D341Med (cell line): ENCODE measurements around the gene SHB.
A peak's percentile ranks its signal among the peaks of the same experiment; 100 is the strongest.

Source experiments
- DNase-seq: peaks from one replicate; pipeline ENCODE4 v3.0.0; 2012; ENCODE audit warnings: low spot score

SHB gene

DNA sequence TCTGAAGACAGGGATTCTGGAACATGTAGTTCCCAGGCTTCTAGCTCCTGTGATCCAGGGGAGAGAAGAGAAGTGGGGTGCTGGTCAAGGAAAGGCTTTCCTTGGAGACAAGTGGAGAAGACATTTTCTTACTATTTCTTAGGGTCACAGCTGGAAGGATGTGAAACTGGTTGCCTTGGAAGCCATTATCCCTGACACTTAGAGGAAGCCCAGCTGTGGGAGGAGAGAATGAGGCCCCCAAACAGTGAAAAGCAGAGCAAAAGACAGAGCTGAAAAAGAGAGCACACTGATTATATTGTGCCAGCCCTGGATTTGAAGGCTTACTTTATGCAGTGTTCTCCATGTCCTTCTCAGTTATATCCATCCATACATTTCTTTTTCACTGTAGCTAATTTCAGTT, 17.5 kb upstream of the SHB start:
- DNase-seq: no peak

DNA sequence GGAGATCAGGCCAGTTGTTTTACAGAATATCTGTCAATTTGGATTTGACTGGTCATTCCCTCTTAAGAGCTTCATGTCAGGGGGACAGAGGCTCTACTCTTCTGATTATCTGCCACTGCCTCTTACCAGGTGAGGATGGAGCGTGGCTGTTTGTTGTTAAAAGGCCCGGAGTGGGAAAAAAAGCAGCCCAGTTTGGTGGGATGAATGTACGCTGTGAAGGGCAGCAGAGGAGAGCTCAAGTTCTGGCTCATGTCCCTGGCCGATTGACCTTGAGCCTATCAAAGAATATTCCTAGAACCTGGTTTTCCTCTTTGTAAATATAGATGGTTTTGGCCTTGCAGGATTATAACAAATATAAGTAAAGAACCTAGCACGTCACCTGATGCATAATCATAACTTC, 16.3 kb upstream of the SHB start:
- DNase-seq: no peak

DNA sequence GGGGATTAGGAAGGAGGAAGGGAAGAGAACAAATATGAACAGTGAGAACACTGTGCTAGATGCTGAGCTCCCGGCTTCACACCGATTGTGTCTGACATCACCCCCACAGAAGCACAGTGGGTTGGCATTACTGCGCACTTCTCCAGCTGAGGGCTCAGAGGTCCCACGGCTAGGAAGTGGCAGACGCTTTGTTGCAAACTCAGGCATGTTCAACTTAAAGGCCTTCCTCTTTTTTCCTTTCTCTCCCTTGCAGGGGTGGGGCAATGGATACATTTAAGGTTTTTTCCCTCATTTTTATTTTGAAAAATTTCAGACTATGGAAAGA, 15.5 kb upstream of the SHB start:
- DNase-seq: no peak

DNA sequence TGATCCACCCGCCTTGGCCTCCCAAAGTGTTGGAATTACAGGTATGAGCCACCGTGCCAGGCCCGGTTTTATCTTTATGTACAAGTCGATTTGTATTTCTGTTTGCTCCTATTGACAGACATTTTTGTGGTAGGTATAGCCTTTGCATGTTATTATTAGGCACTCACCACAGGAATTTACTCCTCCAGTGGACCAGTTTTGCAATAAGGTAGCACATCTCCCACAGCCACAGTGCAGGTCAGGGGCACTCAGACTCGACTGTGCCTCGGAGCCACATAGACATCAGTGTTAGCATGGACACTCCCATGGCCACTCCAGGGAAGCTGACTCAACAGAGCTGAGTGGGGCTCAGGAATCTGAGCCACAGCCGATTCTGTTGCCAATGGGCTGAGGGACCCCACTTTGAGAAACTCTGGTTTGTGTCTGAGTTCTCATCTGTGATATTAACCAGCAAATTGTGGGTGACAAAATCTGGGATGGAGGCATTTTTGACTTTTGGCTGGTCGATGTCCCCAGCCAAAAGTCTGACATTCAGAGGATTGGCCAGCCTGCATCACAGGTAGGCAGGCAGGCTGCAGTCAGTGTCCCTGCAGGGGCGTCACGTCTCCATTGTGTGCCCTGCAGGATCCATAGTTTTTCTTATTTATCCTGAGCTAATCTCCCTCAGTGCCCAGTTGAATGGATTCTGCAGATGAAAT, 15.0 kb upstream of the SHB start:
- no peak for DNase-seq

DNA sequence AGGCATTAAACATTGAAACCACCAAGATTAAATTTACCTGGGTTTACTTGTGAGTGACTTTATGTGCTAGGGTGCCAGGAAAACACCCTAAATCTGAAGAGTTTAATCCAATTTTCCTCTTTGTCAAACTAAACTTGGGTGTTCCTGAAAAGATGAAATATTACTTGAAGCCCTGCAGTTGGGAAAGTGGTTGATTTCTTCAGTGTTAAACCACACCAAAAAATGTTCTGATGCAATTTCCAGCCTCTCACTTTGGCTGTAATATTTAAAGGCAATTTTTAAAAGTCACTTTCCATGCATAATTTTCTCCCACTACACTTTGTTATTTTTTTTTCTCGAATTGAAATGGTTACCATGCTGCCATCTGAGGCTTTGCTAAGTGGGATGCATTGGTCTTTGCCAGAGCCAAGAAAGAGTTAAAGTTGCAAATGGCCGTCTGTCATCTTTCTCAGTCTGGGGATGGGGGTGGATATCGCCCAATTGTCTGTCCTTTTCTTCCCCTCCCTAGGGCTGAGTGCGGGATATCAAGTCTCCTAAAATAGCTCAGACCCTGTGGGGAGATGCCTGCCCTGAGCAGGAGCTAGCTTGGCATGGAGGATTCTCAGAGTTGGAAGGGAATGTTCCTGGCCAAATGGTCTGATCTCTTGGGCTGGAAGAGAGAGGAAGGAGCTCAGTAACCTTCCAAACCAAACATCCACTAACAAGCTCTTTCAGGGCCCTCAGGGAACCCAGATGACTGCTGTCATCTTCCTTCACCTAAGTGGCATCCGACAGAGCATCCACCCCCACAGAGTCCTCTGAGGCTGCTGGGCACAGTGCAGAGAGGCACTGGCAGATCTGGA, 13.6 kb upstream of the SHB start:
- no peak for DNase-seq

DNA sequence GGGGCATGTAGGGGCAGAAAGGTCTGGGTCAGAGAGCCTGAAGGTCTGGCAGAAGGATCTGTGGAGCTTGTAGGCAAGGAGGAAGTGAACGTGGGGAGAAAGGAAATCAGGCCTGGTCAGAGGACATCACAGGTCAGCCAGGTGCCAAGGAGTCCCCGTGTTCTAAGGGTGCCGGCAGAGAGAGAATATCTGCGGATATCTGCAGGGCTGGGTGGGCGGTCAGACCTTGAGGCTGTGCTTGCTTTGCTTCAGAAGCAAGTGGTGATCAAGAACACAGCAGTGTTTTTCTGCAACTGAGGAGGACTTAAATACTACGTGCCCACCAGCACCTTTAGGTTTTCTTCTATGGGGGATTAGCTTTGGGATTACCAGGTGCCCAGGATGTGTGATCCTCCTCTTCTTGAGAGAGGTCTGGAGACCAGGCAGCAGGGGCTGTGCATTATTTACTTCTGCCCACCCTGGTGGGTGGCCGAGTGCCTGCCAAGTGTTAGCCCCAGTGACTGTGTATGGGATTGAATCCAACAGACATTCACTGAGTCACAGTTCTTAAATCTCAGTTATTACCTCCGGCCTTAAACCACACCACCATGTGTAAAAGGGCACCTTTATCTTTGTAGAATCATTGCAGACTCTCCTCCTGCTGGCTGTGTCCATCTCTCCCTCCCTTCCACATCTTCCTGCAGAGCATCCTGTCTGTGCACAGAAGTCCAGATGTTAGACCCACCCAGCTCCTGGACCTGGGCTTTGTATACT, 12.5 kb upstream of the SHB start:
- no peak for DNase-seq

DNA sequence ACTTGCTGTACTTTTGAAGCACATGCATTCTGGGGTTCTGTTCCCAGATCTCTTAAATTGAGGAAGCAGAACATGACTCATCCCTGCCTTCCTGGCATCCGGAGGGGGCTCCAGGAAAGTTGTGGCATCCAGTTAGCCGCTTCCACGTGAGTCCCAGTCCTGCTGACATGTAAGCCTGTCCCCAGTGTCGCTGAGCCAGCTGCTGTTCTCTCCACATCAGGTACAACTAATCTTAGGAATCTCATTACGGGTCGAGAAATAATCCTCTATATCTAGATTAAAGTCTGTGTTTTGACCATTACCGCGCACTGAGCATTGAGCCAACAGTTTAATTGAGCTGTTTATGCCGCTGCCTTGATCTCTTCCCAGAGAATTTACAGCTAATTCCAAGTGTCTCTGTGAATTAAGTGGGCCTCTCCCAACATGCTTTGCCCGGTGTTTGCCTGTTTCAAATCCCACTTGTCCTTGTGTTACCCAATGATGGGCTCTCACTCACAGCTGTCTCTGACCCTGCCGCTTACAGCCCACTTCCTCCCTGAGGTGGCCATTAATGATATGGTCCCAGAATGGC, 10.5 kb upstream of the SHB start:
- peak; percentile 84 for DNase-seq

DNA sequence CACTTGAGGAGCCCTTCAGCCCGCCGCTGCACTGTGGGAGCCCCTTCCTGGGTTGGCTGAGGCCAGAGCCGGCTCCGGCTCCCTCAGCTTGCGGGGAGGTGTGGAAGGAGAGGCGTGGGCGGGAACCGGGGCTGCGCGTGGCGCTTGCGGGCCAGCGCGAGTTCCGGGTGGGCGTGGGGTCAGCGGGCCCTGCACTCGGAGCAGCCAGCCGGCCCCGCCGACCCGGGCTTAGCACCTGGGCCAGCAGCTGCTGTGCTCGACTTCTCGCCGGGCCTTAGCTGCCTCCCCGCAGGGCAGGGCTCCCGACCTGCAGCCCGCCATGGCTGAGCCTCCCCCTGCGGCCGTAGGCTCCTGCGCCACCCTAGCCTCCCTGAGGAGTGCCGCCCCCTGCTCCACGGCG, 6.2 kb upstream of the SHB start:
- DNase-seq: no peak

DNA sequence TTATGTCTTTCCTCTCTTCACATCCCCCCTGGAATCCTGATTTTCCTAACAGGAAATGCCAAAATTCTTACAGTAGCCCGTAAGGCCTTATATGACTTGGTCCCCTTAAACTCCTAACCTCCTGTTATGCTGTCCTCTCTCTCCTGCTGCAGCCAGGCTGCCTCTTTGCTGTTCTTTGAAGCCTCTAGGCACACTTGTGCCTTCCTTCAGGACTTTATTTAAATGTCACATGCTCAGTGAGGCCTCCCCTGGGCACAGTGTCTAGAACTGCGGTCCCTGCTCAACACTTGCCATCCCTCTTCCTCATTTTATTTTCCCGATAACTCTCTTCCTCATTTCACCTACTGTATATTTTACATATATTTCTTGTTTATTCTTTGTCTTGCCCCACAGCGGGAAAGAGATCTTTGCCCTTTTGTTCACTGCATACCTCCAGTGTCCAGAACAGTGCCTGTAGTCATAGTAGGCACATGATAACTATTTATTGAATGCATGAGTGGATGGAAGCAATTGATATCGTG, 5.5 kb upstream of the SHB start:
- DNase-seq: no peak

DNA sequence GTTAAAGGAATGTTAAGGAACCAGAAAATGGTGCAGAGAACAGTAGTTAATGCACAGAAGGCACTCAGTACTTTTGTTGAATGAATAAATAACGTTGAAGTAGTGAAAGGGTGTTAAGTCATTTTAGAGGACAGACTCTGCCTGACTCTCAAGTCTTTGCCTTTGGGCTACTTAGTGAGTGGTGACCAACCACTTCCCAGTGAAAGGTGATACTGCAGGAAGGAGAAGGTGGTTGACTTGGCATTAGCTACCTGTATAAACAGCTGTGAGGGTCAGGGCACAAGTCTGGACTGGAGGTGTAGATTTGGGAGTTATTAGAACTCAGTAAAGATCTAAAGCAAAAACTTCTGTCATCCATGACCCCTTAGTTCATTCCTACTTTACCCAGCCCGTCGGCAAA, 4.9 kb upstream of the SHB start:
- DNase-seq: no peak

DNA sequence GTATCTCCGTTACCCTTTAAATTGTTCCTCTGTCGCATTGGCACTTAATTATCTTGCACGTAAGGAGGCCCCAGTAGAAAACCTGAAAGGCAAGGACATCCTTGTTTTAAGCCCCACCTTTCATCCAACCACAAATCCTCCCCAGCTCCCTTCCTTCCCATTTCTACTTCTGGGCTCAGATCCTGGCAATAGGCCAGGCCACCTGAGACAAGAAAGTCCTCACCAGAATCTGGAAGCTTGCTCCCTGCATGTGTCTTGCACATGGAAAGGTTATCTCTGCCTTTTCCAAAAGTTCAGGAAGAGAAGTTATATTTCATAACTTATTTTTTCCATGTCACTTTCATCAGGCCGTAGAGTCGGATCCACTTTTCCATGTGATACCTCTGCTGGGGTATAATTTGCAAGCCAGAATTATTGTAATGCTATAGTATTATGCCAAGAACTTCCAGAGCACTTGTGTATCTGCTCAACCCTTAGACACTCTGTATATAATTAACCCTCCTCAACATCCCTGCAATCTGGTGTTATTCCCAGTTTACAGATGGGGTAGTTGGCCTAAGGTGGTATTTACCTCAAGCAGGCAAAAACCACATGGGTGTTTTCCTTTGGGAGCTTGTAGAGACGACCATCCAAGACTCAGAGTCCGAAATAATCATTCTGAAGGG, 2.6 kb upstream of the SHB start:
- DNase-seq: no peak

DNA sequence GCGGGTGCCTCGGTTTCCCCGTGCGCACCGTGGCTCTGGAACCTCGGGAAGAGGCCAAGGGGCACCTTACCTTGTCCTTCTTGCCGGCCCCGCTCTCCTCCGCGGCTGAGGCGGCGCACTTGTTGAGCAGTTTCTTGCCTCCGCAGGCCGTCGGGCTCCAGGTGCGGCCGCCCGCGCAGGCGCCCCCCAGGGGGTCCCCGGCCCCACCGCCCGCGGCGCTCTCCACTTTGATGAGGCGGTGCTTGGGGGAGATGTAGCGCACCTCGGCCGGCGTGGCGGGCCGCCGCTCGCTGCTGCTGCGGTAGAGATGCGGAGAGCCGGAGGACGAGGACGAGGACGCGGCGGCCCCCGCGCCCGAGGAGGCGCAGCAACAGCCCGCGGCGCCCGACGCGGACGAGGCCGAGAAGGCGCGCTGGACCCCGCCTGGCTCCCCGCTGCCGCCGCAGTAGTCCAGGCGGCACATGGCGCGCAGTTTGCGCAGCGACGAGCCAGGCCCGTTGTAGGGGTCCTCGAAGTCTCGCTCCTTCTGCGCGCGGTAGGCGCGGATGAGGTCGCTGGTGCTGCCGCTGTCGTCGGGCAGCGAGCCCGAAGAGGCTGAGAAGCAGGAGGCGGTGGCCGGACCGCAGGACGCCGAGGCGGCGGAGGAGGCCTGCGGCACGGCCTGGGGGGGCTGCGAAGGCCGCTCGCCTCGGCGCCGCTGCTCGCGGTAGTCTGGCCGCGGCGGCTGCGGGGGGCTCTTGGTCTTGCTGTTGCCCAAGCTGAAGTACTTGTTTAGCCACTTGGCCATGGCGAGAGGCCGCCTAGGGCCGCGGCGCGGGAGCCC, 957 bp downstream of the SHB start:
- peak; percentile 52 for DNase-seq

DNA sequence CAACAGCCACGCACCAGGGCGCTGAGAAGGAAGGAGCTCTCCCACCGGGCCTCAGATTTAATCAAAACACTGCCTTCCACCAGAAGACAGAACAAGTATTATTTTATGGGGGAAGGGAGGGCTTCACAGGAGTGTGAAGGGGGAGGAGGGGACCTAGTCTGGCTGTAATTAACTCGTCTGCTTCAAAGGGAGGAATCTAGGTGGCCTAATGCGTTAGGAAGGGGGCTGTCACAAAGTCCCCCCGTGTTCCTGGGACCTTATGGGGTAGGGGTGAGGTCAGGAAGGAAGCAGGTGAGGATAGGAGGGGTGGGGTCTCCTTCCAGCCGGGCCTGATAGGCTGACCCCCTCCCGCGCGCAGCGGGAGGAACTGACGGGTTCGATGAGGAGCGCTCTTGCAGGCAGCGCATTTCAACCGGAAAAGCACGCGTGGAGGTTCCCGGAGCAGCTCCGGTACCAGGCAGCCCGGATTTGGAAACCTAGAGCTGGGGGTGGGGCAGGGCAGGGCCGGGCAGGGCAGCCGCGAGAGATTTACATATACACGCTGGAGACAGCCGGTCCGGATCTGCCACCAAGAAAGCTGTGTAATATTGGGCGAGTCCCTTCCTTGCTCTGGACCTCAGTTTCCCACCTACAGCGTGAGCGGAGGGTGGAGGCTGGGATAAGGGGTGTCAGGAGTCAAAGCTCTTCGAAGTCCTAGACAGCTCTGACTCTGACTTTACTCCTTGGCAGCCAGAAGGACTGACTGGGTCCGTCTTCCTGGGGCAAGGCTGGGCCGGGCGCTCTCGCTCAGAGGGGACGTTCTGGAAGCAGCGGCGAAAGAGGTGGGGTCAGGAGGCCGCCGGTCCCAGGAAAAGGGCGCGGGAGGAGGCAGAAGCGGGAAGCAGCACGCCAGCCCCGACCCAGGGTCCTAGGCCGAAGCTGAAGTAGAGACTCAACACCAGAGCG, 1.8 kb downstream of the SHB start:
- DNase-seq: no peak

DNA sequence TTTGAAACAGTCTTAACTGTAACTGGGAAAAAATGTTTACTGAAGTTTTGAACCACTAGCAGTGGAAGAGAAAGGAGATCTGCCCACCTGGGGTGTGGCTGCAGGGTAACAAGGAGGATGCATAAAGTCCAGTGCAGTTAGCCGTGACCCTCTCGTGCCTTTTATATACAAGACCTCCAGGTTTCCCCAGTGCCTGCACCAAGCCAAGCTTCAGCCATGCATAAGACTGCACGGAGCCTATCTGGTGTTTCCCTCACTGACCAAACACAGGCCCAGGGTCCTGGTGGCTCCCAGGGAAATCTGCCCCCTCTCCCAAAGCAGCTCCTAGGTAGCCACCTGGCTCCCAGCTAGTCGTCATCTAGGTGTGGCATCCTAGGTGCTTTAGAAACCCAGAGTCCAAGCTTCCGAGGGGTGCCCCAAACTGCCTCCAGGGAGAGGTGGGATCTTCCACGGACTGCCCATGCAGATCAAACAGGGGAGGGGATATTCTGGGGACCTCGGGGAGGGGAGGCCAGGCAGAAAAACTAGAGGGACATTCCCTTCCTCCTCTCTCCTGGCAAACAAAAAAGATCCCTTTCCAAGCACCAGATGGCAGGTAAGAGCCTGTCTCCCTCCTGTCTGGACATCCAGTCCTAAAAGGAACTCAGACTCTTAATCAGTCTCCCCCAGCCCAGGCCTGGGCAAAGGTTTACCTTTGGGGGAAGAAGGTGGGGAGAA, 2.7 kb downstream of the SHB start:
- DNase-seq: no peak

DNA sequence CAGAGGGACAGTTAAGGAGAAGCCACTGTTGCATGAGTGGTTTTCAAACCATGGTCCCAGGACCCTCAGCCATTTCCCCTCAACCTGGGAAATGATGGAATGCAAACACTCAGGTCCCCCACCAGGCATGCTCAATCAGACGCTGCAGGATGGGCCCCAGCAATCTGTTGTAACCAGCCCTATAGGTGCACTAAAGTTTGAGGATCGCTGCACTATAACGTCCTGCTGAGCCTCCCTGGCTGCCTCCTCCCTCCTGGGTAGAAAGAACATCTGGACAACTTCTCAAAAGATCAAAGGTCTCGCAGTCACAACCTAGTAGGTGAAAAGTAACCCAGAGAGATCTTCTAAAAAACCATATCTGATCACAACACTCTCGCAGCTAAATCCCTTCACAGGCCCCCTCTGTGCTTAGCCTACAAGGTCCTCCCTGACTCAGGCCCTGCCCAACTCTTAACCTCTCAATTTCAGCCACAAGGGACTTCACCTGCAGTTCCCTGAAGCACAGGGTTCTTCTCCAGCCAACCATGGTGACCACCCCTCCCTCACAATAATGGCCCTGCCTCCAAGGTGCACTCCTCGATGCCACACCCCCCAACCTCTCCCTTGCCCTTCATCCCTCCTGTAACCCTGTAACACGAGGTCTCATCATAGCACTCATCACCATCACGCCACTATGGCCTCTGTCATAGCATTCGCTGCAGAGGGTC, 3.5 kb downstream of the SHB start:
- DNase-seq: no peak

DNA sequence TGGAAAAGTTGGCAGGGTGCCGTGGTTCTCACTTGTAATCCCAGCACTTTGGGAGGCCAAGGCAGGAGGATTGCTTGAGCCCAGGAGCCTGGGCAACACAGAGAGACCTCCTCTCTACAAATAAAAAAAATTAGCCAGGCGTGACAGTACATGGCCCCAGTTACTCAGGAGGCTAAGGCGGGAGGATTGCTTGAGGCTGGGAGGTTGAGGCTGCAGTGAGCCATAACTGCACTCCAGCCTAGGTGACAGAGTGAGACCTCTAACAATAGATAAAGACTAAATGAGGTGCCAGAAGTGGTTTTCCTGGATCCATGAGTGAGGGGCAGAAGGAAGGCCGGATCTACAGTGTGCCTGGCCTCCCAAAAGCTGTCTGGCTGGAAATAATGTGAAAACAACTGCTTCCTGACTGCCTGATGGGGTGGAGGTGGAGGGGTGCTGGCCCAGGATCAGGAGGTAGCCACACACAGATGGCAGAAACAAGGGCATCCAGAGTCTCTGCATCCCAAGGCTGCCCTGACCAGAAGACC, 4.1 kb downstream of the SHB start:
- no peak for DNase-seq

DNA sequence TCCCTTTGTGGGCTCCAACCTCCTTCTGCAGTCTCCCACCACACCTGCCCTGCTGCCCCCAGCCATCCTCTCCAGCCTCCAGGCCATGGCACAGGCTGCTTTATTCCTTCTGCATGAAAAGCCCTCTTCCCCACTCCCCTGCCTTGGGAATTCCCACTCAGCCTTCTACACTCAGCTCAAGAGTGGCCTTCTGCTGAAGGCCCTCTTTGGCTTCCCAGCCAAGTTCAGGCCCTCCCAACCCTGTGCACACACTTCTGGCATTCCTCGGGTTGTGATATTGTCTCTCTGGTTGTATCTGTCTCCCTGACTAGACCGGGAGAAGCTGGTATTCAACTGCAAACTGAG, 5.7 kb downstream of the SHB start:
- no peak for DNase-seq
